ENCODE measurements around the gene CRIP1.

DNA sequence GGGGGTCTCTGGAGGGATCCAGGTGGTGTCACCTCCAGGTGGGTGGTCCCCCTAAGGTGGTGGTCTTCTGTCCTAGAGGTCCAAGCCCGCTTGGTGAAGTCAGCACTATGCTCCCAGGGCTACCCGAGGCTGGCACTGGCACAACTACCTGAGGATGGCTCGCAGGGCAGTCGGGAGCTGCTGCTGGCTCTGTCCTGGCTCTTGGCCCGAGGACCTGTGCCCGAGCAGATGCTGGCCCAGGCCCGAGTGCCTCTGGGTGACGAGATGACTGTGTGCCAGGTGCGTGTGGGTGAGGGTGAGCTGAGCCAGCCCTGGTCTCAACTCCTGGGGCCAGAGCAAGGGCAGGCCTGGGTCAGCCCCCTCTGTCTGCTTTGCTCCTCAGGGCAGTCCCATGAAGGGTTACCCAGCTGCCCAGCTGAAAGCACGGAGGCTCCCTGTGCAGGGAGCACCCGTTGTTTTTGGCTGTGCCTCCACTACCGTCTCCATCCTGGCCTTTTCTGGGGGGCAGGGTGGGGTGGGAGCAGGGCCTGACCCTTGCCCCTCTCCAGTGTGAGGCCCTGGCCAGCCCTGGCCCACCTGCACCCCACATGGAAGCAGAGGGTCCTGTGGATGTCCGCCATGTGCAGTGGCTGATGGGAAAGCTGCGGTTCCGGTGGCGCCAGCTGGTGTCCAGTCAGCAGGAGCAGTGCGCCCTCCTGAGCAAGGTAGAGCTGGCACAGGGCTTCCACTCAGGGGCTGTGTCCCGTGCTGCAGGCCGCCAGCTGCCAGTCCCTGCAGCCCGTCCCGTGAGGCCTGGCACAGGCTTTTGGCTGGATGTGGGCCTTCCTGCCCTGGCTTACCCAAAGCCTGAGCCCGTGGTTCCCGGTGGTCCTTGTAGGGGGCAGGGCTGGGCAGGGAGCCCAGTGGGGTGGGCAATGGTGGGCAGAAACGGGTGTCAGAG, 5.6 kb downstream of the CRIP1 start:
- TF ChIP-seq POLR2A (IDR thresholded peaks at IDR 0.05), result no peak
- TF ChIP-seq, protein P1, sequence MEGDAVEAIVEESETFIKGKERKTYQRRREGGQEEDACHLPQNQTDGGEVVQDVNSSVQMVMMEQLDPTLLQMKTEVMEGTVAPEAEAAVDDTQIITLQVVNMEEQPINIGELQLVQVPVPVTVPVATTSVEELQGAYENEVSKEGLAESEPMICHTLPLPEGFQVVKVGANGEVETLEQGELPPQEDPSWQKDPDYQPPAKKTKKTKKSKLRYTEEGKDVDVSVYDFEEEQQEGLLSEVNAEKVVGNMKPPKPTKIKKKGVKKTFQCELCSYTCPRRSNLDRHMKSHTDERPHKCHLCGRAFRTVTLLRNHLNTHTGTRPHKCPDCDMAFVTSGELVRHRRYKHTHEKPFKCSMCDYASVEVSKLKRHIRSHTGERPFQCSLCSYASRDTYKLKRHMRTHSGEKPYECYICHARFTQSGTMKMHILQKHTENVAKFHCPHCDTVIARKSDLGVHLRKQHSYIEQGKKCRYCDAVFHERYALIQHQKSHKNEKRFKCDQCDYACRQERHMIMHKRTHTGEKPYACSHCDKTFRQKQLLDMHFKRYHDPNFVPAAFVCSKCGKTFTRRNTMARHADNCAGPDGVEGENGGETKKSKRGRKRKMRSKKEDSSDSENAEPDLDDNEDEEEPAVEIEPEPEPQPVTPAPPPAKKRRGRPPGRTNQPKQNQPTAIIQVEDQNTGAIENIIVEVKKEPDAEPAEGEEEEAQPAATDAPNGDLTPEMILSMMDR (IDR thresholded peaks at IDR 0.05), result no peak

Measured in tibial nerve (tissue), 3 donors.